Fibroblast of skin of left quadriceps (primary cell): ENCODE results near the gene LRRC8A.
"Not testable (repeated sequence)": the region's sequence is repeated elsewhere in the genome, so short reads cannot be mapped to it uniquely, and the experiment has no call there.

ENCODE experiments used
- DNase-seq, 2 experiments: peaks; one replicate each; pipeline ENCODE4 v3.0.0-alpha.2; 2013; ENCODE audit warnings: low read depth in 2 of 2

LRRC8A gene

GRCh38 chr9:128870128-128870940, 11.6 kb upstream of the LRRC8A start:
- no peak for DNase-seq

GRCh38 chr9:128870941-128871265, 11.0 kb upstream of the LRRC8A start:
- not testable (repeated sequence) for DNase-seq

- no peak for DNase-seq
Observed at GRCh38 chr9:128877852-128878251, 4.1 kb upstream of the LRRC8A start.

DNA sequence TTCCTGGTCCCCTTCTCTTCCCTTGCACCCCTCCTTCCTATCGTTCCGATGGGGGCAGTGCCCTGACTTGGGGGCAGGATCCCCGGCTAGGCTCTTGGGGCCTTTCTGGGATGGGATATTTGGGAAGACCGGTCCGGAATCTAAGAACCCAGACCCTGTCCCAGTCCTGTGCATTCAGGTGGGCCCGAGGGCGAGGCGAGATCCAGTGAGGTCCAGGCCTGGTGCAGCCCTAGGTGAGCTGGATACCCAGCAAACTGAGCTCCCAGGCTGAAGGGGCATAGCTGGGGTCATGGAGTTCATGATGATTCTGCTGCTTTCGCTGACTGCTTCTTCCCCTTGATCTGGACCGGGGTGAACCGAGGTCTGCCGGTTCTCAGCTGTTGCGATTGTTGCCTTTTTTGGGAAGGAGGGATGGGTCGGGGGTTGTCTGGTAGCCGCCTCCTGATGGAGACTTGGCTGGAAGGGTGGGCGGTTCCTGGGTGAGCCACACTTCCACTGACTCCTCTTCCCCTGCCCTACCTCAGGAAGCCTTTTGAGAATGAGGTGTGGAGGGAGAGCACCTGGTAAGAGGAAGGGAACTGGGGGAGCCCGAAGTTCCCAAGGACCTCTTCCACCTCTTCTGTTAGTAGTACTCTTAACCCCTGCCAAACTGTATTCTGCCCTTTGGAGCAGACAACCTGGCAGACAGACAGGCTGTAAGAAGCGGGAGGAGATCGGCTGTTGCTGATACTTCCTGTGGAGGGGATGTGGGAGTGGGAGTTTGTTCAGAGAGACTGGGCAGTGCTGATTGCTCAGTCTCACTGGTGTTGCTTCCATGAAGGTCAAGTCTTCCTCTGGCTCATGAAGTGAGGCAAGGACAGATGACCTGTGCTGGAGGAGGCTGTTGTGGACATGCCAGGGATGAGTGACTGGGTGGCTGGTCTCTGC, 1.0 kb downstream of the LRRC8A start:
- no peak for DNase-seq

DNA sequence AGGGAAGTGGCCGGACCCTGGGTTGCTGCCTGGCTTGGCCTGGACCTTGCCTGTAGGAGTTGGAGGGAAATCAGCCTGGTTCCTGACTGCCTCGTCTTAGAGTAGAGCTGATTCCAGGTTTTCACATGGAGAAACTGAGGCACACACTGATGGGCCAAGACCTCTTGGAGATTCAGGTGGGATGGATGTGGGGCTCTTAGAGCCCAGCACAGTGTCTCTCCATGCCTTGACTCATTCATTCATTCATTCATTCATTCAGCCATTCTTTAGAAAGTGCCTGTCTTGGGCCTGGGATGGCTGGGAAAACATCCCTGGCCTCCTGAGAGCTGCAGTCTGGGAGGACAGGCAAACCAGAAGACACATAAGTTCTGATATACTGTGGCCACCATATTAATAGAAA, 2.2 kb downstream of the LRRC8A start:
- no peak for DNase-seq

DNA sequence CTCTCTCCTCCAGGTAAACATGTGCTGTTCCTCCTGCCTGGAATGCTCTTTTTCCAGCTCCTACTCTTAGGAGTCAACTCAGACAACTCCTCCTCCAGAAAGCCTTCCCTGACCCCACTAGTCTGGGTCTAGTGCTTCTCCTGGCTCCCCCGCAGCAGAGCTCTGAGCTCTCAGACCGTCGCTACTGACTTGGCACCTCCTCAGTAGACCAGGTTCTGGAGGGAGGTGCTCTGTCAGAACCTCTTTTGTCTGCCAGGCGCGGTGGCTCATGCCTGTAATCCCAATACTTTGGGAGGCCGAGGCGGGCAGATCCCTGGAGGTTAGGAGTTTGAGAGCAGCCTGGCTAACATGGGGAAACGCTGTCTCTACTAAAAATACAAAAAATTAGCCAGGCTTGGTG, 3.4 kb downstream of the LRRC8A start:
- no peak for DNase-seq

GRCh38 chr9:128885798-128886197, 3.9 kb downstream of the LRRC8A start:
- DNase-seq: no peak

- DNase-seq: no peak
Observed at GRCh38 chr9:128886211-128886891, 4.4 kb downstream of the LRRC8A start.

DNA sequence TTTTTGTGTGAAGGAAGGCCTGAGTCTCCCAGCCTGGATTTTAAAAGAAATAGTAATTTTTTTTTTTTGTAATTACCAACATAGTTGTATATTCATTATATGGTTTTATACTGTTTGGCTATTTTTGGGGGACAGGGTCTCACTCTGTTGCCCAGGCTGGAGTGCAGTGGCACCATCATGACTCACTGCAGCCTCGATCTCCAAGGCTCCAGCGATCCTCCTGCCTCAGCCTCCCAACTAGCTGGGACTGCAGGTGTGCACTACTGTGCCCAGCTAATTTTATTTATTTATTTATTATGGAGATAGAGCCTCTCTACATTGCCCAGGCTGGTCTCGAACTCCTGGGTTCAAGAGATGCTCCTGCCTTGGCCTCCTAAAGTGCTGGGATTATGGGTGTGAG, 5.1 kb downstream of the LRRC8A start:
- DNase-seq: no peak

DNA sequence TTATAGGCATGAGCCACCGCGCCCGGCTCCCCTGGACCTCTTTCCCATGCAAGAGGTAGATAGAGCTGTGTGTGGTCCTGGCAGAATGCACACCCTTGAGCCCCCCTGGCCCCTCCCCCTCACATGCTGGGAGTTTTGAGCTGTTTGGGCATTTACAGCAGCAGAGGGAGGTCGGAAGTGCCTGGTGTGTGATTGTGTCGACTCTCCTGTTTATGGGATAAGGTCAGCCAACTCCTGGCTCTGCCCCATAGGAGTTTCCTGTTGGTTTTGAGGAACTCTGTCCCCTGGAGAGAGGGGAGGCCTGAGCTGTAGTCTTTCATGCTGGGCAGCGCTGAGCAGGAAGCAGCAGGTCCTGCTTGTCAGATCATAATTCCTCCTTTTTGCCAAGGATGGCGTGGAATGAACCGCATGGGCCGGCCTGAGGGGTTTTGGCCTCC, 6.0 kb downstream of the LRRC8A start:
- DNase-seq: no peak

DNA sequence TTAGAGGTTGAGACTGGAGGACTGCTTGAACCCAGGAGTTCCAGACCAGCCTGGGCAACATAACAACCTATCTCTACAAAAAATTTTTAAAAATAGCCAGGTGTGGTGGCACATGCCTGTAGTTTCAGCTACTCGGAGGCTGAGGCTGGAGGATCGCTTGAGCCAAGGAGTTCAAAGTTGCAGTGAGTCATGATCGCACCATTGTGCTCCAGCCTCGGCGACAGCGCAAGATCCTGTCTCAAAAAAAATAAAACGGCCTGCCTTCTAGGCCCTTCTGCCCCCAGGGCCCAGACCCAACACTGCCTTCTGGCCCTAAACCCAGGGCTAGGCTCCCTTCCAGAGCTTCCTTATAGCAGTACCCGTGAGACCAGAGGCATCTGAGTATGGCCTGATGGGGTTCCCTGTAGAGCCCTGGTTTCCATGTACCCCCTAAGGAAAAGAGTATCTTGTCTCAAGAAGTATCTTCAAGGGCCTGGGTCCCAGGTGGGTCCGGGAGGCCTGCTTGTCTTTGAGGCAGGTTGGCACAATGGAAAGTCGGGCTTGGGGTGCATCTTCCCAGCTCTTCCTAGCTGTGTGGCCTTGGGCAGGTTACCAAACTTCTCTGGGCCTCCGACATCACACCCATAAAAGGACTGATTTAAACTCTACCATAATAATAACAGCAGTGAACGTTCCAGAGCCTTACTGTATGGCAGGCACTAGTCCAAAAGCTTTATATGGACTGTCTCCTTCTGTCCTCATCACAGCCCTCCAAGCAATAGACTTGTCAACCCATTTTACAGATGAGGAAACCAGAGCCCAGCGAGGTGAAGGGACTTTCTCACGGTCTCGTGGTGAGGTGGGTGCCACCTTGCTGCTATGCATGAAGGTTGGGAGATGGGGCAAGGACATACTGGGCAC, 9.6 kb downstream of the LRRC8A start:
- no peak for DNase-seq

- DNase-seq: peak in 1 of 2 experiments; percentile 28
Observed at GRCh38 chr9:128892221-128892921, 10.4 kb downstream of the LRRC8A start.

- DNase-seq: no peak
Observed at GRCh38 chr9:128893354-128893753, 11.4 kb downstream of the LRRC8A start.

GRCh38 chr9:128894764-128895163, 12.8 kb downstream of the LRRC8A start:
- no peak for DNase-seq

GRCh38 chr9:128895556-128895955, 13.6 kb downstream of the LRRC8A start:
- no peak for DNase-seq

DNA sequence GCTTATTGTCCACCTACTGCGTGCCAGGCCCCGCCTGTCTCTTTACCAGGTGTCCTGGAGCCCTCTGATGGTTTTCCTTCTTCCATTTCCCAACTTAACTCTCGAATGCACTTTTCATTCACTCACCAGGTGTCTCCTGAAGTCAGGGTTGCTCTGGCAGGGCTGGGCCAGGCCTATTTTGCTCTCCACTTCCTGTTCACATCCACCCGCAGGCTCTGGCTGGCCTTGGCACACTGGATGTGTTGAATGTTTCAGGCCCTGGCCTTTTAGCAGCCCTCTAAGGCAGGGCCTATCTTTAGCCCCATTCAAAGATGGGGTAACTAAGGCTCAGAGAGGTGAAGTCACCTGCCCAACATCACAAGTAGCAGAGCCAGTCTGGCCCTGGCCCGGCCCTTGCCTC, 16.4 kb downstream of the LRRC8A start:
- DNase-seq: no peak

DNA sequence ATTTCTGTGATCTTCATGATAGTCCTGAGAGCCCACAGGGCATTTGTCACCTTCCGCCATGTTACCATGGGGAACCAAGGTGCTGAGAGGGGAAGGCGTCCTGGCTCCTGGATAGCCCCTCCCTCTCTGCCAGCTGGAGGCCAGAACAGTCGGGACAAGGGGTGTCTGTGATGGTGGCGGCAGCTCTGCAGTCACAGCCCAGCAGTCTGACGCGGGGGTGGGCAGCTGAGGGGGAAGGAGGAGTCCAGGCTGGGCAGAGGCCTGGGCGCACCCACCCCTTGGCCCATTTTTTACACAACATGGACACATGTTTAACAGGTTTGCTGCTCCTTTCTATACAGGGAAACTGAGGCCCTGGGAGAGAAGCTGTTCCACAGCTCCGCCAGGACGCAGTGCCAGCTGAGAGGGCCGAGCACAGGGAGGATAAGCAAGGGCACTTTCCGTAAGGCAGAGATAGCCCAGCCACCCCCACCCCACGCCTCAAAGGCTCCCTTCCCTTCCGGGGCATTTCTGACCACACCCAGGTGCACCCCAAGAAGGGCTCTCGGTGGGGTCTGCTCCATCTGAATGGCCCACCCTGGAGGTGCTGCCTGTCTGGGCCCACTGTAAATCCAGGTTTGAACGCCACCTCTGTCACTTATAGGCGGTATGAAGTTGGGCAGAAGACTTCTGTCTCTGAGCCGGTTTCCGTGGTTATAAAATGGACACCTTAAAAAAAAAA, 17.1 kb downstream of the LRRC8A start:
- DNase-seq: no peak

DNA sequence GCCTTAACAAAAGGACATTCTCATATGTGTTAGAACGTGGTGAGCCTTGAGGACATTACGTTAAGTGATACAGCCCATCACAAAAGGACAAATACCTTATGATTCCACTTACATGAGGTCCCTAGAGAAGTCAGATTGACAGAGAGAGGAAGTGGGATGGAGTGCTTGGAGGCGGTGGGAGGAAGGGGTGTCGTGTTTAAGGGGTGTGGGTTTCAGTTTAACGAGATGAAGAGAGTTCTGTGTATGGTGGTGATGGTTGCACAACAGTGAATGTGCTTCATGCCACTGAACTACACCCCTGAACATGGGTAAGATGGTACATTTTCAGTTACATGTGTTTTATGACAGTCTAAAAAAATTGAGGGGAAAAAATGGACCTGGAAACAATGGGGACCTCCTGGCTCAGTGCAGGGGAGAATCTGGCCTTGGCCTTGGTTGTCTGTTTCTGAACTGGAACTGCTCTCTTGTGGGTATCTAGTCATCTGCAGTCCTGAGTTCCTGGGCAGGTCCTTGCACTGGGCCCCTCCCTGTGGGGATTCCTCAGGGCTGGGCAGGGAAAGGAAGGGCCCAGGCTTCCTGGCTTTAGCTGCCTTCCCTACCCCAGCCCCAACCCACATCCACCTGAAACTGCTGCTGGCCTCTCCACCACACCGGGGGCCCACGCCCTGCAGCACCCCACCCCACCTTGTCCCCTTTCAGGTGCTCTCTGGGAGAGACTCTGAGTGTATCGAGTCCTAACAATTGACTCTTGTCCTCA, 17.8 kb downstream of the LRRC8A start:
- DNase-seq: no peak

- no peak for DNase-seq
Observed at GRCh38 chr9:128901379-128901778, 19.4 kb downstream of the LRRC8A start.
